Neuron (in vitro differentiated cells): ENCODE data around the gene BPIFB3.

Source experiments
- H2AFZ ChIP-seq: one replicate; pipeline ENCODE4 v1.6.1; 2013; ENCODE audit warnings: low read depth, mild to moderate bottlenecking, inconsistent platforms, low read length, moderate library complexity
- H3K27me3 ChIP-seq: one replicate; pipeline ENCODE4 v1.6.1; 2013; ENCODE audit warnings: low read length; ENCODE audit not compliant: insufficient read depth
- H3K36me3 ChIP-seq: one replicate; pipeline ENCODE4 v1.6.1; 2013; ENCODE audit warnings: low read length; ENCODE audit not compliant: insufficient read depth
- H3K4me1 ChIP-seq: one replicate; pipeline ENCODE4 v1.6.1; 2013; ENCODE audit warnings: low read length; ENCODE audit not compliant: insufficient read depth
- H3K4me3 ChIP-seq: 2 replicates; pipeline ENCODE4 v1.5.1; 2013; ENCODE audit warnings: mild to moderate bottlenecking, low read length, moderate library complexity
- H3K9me3 ChIP-seq: one replicate; pipeline ENCODE4 v1.6.1; 2013; ENCODE audit warnings: low read length

BPIFB3 gene

GRCh38 chr20:33053291-33054106, at the start of gene BPIFB3:
BPIFB3 (plus strand) TSS chr20:33053903; CDS start chr20:33055436, 1,533 bp downstream.
- no peaks in the 10 kb centered on the region for H3K4me1 ChIP-seq
- no peaks in the 10 kb centered on the region for H3K36me3 ChIP-seq
- no peak within 1 kb of the TSS for H2AFZ ChIP-seq
- no peaks in the 10 kb centered on the region for H3K27me3 ChIP-seq
- H3K9me3 ChIP-seq = no peaks in the 10 kb centered on the region
- no peak within 1 kb of the TSS for H3K4me3 ChIP-seq

- no peaks in the 10 kb centered on the region for H3K27me3 ChIP-seq
- H3K36me3 ChIP-seq = no peaks in the 10 kb centered on the region
- H3K4me3 ChIP-seq = no peak within 1 kb of the TSS
- H3K9me3 ChIP-seq = no peaks in the 10 kb centered on the region
- H2AFZ ChIP-seq = no peak within 1 kb of the TSS
- H3K4me1 ChIP-seq = no peaks in the 10 kb centered on the region
Measured at GRCh38 chr20:33004141-33004751, 49.5 kb upstream of the BPIFB3 start, which contains the start of gene SUN5. SUN5 (minus strand) TSS chr20:33004433; CDS start chr20:33004340, 93 bp downstream.

GRCh38 chr20:33005132-33005566, 48.6 kb upstream of the BPIFB3 start:
- Histone ChIP-seq H3K4me1 (no peaks in the 10 kb centered on the region), H3K27me3 (no peaks in the 10 kb centered on the region), H3K9me3 (no peaks in the 10 kb centered on the region), H3K36me3 (no peaks in the 10 kb centered on the region), H2AFZ (no peak overlapping the region), H3K4me3 (no peak overlapping the region)

GRCh38 chr20:33005908-33006775, 47.6 kb upstream of the BPIFB3 start:
- no peak overlapping the region for H2AFZ ChIP-seq
- no peaks in the 10 kb centered on the region for H3K27me3 ChIP-seq
- H3K36me3 ChIP-seq = no peaks in the 10 kb centered on the region
- no peaks in the 10 kb centered on the region for H3K9me3 ChIP-seq
- no peak overlapping the region for H3K4me3 ChIP-seq
- no peaks in the 10 kb centered on the region for H3K4me1 ChIP-seq

GRCh38 chr20:33006776-33007375, 46.8 kb upstream of the BPIFB3 start:
- Histone ChIP-seq H3K27me3 (no peaks in the 10 kb centered on the region), H3K4me1 (no peaks in the 10 kb centered on the region), H3K4me3 (no peak overlapping the region), H3K9me3 (no peaks in the 10 kb centered on the region), H3K36me3 (no peaks in the 10 kb centered on the region), H2AFZ (no peak overlapping the region)

- H3K9me3 ChIP-seq = no peaks in the 10 kb centered on the region
- no peaks in the 10 kb centered on the region for H3K36me3 ChIP-seq
- no peak within 1 kb of the TSS for H3K4me3 ChIP-seq
- H3K27me3 ChIP-seq = no peaks in the 10 kb centered on the region
- no peaks in the 10 kb centered on the region for H3K4me1 ChIP-seq
- H2AFZ ChIP-seq = no peak within 1 kb of the TSS
Measured at GRCh38 chr20:33007376-33008335, 46.0 kb upstream of the BPIFB3 start, which contains the start of gene BPIFB2. BPIFB2 (plus strand) TSS chr20:33007704; CDS start chr20:33008575, 871 bp downstream.

GRCh38 chr20:33008336-33009213, 45.1 kb upstream of the BPIFB3 start:
- Histone ChIP-seq H3K36me3 (no peaks in the 10 kb centered on the region), H3K4me1 (no peaks in the 10 kb centered on the region), H3K9me3 (no peaks in the 10 kb centered on the region), H3K4me3 (no peak overlapping the region), H3K27me3 (no peaks in the 10 kb centered on the region), H2AFZ (no peak overlapping the region)

GRCh38 chr20:33009214-33010132, 44.2 kb upstream of the BPIFB3 start:
- Histone ChIP-seq H3K4me1 (no peaks in the 10 kb centered on the region), H3K9me3 (no peaks in the 10 kb centered on the region), H3K4me3 (no peak overlapping the region), H3K27me3 (no peaks in the 10 kb centered on the region), H3K36me3 (no peaks in the 10 kb centered on the region), H2AFZ (no peak overlapping the region)

GRCh38 chr20:33010133-33010504, 43.6 kb upstream of the BPIFB3 start:
- H3K27me3 ChIP-seq = no peaks in the 10 kb centered on the region
- H3K4me3 ChIP-seq = no peak overlapping the region
- no peaks in the 10 kb centered on the region for H3K36me3 ChIP-seq
- no peaks in the 10 kb centered on the region for H3K9me3 ChIP-seq
- H3K4me1 ChIP-seq = no peaks in the 10 kb centered on the region
- no peak overlapping the region for H2AFZ ChIP-seq

GRCh38 chr20:33010674-33011449, 42.8 kb upstream of the BPIFB3 start:
- H2AFZ ChIP-seq = no peak overlapping the region
- no peaks in the 10 kb centered on the region for H3K36me3 ChIP-seq
- H3K9me3 ChIP-seq = no peaks in the 10 kb centered on the region
- no peaks in the 10 kb centered on the region for H3K4me1 ChIP-seq
- H3K27me3 ChIP-seq = no peaks in the 10 kb centered on the region
- H3K4me3 ChIP-seq = no peak overlapping the region
